Stimulated activated naive CD8-positive, alpha-beta T cell treated with anti-CD3 and anti-CD28 coated beads, Interleukin-15, Interleukin-2, amounts not matched to agents 100 ng/mL and 50 ng/mL, for 24 hours (primary cell): ENCODE data around the gene ECM1.
A peak's percentile ranks its signal among the peaks of the same experiment; 100 is the strongest.

Experiments
- H3K27ac Mint-ChIP-seq: one replicate; pipeline ENCODE4 v1.8.0; 2021; ENCODE audit warnings: mild to moderate bottlenecking, mixed read lengths
- H3K27me3 Mint-ChIP-seq: one replicate; pipeline ENCODE4 v1.8.0; 2021; ENCODE audit warnings: mixed read lengths
- H3K36me3 Mint-ChIP-seq: one replicate; pipeline ENCODE4 v1.8.0; 2021; ENCODE audit warnings: low read depth, mixed read lengths
- H3K4me1 Mint-ChIP-seq: one replicate; pipeline ENCODE4 v1.8.0; 2021; ENCODE audit warnings: low read depth, mixed read lengths
- H3K4me3 Mint-ChIP-seq: one replicate; pipeline ENCODE4 v1.8.0; 2021; ENCODE audit warnings: mild to moderate bottlenecking, mixed read lengths
- H3K9me3 Mint-ChIP-seq: one replicate; pipeline ENCODE4 v1.8.0; 2021; ENCODE audit warnings: mixed read lengths

ECM1 gene

GRCh38 chr1:150555198-150555970 lies 47.5 kb downstream of the ECM1 start:
- H3K4me3 Mint-ChIP-seq, result no peak overlapping the region
- H3K27ac Mint-ChIP-seq, result no peak overlapping the region
- H3K27me3 Mint-ChIP-seq, result peaks cover 17% of the 10 kb centered on the region
- H3K36me3 Mint-ChIP-seq, result no peaks in the 10 kb centered on the region
- peaks cover 26% of the 10 kb centered on the region for H3K4me1 Mint-ChIP-seq
- no peaks in the 10 kb centered on the region for H3K9me3 Mint-ChIP-seq

- Mint-ChIP-seq H3K27me3 (peaks cover 9% of the 10 kb centered on the region), H3K9me3 (no peaks in the 10 kb centered on the region), H3K4me3 (no peak overlapping the region), H3K27ac (no peak overlapping the region), H3K4me1 (peaks cover 29% of the 10 kb centered on the region), H3K36me3 (no peaks in the 10 kb centered on the region)
Observed at GRCh38 chr1:150555971-150556865, 48.3 kb downstream of the ECM1 start.

- no peak overlapping the region for H3K4me3 Mint-ChIP-seq
- peaks cover 3% of the 10 kb centered on the region for H3K27me3 Mint-ChIP-seq
- no peaks in the 10 kb centered on the region for H3K36me3 Mint-ChIP-seq
- no peak overlapping the region for H3K27ac Mint-ChIP-seq
- H3K4me1 Mint-ChIP-seq, result peaks cover 27% of the 10 kb centered on the region
- H3K9me3 Mint-ChIP-seq, result no peaks in the 10 kb centered on the region
Observed at GRCh38 chr1:150557065-150557600, 49.2 kb downstream of the ECM1 start.

GRCh38 chr1:150557813-150558212 lies 49.9 kb downstream of the ECM1 start:
- Mint-ChIP-seq H3K27ac (no peak overlapping the region), H3K36me3 (no peaks in the 10 kb centered on the region), H3K27me3 (no peaks in the 10 kb centered on the region), H3K9me3 (no peaks in the 10 kb centered on the region), H3K4me1 (peaks cover 27% of the 10 kb centered on the region), H3K4me3 (no peak overlapping the region)

GRCh38 chr1:150558303-150558704 lies 50.4 kb downstream of the ECM1 start:
- Mint-ChIP-seq H3K9me3 (no peaks in the 10 kb centered on the region), H3K27me3 (no peaks in the 10 kb centered on the region), H3K4me3 (no peak overlapping the region), H3K4me1 (peaks cover 31% of the 10 kb centered on the region), H3K36me3 (no peaks in the 10 kb centered on the region), H3K27ac (no peak overlapping the region)

GRCh38 chr1:150558761-150559655 lies 51.1 kb downstream of the ECM1 start:
- no peaks in the 10 kb centered on the region for H3K36me3 Mint-ChIP-seq
- no peak overlapping the region for H3K27ac Mint-ChIP-seq
- no peak overlapping the region for H3K4me3 Mint-ChIP-seq
- no peaks in the 10 kb centered on the region for H3K27me3 Mint-ChIP-seq
- peaks cover 38% of the 10 kb centered on the region for H3K4me1 Mint-ChIP-seq
- H3K9me3 Mint-ChIP-seq, result no peaks in the 10 kb centered on the region

- Mint-ChIP-seq H3K27me3 (no peaks in the 10 kb centered on the region), H3K36me3 (no peaks in the 10 kb centered on the region), H3K27ac (no peak overlapping the region), H3K4me3 (no peak overlapping the region), H3K9me3 (no peaks in the 10 kb centered on the region), H3K4me1 (peaks cover 44% of the 10 kb centered on the region)
Observed at GRCh38 chr1:150559656-150560010, 51.7 kb downstream of the ECM1 start.

- no peaks in the 10 kb centered on the region for H3K9me3 Mint-ChIP-seq
- no peaks in the 10 kb centered on the region for H3K27me3 Mint-ChIP-seq
- peaks cover 3% of the 10 kb centered on the region for H3K36me3 Mint-ChIP-seq
- H3K4me3 Mint-ChIP-seq, result peak overlapping the region; percentile 25
- H3K4me1 Mint-ChIP-seq, result peaks cover 48% of the 10 kb centered on the region
- H3K27ac Mint-ChIP-seq, result peak overlapping the region; percentile 100
Observed at GRCh38 chr1:150560011-150560438, 52.1 kb downstream of the ECM1 start.

GRCh38 chr1:150560576-150561253 lies 52.8 kb downstream of the ECM1 start:
- Mint-ChIP-seq H3K36me3 (peaks cover 4% of the 10 kb centered on the region), H3K9me3 (no peaks in the 10 kb centered on the region), H3K4me1 (peaks cover 54% of the 10 kb centered on the region), H3K27ac (peak overlapping the region; percentile 100), H3K4me3 (peak overlapping the region; percentile 97), H3K27me3 (no peaks in the 10 kb centered on the region)

- peaks cover 4% of the 10 kb centered on the region for H3K36me3 Mint-ChIP-seq
- no peaks in the 10 kb centered on the region for H3K9me3 Mint-ChIP-seq
- no peaks in the 10 kb centered on the region for H3K27me3 Mint-ChIP-seq
- H3K4me1 Mint-ChIP-seq, result peaks cover 61% of the 10 kb centered on the region
- peak overlapping the region; percentile 97 for H3K4me3 Mint-ChIP-seq
- peak overlapping the region; percentile 100 for H3K27ac Mint-ChIP-seq
Observed at GRCh38 chr1:150561254-150561973, 53.5 kb downstream of the ECM1 start.

GRCh38 chr1:150561974-150562445 lies 54.1 kb downstream of the ECM1 start:
- Mint-ChIP-seq H3K9me3 (no peaks in the 10 kb centered on the region), H3K36me3 (peaks cover 4% of the 10 kb centered on the region), H3K4me1 (peaks cover 67% of the 10 kb centered on the region), H3K27ac (peak overlapping the region; percentile 100), H3K27me3 (no peaks in the 10 kb centered on the region), H3K4me3 (peak overlapping the region; percentile 97)

GRCh38 chr1:150562446-150563339 lies 54.8 kb downstream of the ECM1 start:
- H3K4me3 Mint-ChIP-seq, result peak overlapping the region; percentile 97

More at GRCh38 chr1:150562446-150563339, 54.8 kb downstream of the ECM1 start:
- peak overlapping the region; percentile 100 for H3K27ac Mint-ChIP-seq
- peaks cover 73% of the 10 kb centered on the region for H3K4me1 Mint-ChIP-seq
- no peaks in the 10 kb centered on the region for H3K27me3 Mint-ChIP-seq
- H3K36me3 Mint-ChIP-seq, result peaks cover 4% of the 10 kb centered on the region
- no peaks in the 10 kb centered on the region for H3K9me3 Mint-ChIP-seq
